ENCODE data around the gene CDKN1C.

- TF ChIP-seq CTCF (IDR thresholded peaks at IDR 0.05) (no peak), POLR2A (IDR thresholded peaks at IDR 0.05; ENCODE audit: low read depth) (no peak)
Measured at GRCh38 chr11:2931771-2932738, 46.5 kb upstream of the CDKN1C start.
